NCI-H2171 (cell line): ENCODE data around the gene SAP30L.

Source experiments
- DNase-seq: peaks from one replicate; lab custom pipeline; 2025; lab: John Stamatoyannopoulos, UW

The SAP30L gene

DNA sequence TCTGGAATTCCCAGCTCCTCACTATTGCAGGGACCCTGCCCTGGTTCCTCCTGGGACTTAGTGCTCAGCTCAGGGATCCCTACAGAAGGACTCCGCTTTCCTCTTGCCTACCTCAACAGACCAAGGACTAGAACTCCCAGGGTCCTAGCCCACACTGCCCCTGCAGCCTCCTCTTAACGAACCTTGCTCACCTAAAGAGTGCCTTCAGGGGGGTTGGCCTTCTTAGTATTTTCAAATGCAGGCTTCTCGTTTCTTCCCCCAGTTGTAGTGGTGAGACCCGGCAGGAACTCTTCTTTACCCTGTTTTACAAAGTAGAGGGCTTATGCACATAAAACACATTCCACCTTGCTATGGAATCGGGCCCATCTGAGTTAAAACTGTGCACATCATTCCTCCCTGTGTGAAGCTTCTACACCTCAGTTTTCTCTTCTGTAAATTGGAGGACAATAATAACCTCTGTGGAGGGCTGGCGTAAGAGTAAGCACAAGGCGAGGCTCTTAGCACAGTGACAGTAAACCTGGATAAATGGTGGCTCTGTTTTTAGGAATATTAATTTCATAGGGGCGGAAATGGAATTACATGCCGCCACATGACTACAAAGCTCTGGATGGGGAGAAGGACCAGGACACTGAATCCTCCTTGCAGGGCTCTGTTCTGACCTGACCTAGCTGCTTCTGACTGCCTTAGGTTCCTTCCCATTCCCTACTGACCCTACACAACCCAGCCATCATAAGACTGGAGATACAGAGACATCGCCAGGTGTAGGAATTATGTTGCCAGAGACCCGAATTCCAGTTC is 36.0 kb downstream of the SAP30L start:
- DNase-seq: no peak

DNA sequence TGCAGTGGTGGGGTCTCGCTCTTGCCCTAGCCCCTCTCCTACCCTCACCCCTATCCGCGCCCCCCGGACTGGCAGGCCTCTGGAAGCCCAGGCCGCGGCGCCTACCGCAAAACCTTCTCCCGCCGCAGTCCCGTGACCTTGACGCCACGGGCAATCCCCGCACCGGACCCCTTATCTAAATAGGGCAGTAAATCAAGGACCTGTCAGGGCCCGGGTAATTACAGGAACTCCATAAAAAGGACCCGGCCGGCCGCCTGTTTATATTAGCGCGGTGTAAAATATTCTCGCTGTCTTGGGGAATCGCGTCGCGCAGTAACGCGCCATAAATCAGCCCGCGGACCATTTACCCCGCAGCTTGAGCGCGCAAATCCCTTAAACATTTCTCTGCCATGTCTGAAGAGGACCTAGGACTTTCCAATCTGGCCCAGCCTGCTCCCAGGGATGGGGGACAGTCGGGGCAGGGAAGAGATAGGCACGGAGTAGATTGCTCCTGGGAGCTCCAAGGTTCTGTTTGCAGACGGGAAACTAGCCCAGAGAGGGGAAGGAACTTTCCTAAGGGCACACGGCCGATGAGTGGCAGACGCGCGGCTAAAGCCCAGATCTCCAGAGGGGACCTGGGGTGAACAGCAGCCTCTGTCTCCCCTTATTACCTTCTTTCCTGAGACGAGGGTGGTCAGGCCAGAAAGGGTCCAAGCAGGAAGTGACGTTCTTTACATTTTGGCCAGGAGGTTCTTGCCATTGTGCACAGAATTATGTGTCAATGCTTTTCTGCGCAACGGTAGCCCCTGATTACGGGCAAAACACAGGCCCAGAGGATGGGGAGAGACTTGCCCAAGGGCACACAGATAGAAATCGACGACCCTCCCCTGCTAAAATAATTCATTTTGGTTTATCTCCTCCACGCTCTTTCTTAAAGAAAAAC is 37.0 kb downstream of the SAP30L start:
- no peak for DNase-seq

DNA sequence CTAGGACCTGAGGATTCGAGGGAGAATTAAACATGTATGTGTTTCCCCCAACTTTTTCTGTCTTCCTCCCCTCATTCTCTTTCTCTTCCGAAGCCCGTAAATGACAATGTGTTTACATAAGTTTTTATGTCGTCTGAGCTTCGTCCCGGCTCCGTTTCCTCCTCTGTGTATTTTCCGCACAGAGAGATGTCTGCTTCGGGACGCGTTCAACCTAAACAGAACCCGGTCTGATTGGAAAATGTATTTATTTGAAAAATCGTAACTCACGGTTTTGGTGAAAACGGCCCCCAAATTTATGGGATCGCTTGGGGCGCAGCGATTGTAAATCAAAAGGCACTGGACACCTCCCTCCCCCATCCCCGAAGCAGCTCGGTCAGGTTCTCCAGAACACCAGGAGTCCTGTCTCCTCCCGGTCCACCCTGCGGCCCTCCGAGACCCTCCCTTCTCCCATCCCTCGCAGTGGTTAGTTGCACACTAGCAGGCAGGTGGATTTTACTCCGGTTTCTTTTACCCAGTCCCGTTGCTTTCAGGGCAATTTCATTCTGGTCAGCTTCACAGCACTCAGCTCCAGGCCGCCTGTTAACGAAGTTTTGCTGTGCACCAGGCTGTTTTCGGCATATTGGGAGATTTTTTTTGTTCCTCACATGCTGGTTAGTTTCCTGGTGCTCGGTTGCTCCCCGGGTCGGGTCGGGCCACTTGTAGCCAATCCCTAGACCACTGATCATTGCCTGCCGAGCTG is 38.0 kb downstream of the SAP30L start:
- no peak for DNase-seq

DNA sequence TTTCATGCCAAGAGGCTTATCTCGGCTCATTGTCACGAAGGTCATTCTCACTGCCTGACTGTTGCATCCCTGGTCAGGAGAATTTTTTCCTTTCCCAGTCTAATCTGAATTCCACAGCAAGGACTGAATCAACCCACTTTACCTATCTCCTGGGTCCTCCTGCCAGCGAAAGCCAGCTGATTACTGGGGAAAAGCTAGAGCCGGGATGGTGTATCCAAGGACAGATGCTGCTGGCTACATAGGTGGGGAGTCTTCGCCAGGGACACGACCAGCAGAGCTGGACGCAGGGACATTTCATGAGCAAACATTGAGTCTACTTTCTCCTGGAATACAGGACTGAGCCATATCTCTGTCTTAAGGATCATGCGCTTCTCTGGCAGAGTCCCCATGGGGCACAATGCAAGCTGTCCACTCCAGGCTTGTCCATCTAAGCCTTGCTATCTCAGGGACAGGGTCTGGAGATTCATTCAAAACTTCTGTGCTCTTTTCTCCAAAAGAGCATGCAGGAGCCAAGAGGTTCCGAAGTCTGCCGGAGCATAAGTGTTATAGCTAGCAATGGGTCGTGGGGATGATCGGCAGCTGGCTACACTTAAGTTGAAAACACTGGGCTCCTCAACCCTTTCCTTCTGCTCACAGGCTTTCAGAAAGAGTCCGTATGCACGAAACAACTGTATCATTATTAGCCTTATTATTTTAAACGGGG is 38.7 kb downstream of the SAP30L start:
- DNase-seq: no peak

DNA sequence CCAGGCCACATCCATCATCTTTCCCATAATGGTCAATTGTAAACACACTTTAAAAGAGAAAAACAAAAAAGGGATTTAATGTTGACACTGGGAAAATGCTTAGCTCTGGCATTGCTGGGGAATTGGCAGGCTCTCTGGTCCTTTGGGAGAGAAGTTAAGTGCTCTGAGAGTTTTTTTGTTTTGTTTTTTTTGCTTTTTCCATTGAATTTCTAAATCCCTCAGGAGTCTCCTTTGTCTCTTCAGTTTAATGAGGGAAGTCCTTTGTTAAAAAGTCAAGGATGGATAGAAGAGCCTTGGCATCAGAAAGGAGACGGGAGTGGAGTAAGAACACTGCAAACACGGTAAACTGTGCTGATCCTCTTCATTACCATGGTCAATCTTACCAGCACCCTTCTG is 39.3 kb downstream of the SAP30L start:
- peak; percentile 37 for DNase-seq

DNA sequence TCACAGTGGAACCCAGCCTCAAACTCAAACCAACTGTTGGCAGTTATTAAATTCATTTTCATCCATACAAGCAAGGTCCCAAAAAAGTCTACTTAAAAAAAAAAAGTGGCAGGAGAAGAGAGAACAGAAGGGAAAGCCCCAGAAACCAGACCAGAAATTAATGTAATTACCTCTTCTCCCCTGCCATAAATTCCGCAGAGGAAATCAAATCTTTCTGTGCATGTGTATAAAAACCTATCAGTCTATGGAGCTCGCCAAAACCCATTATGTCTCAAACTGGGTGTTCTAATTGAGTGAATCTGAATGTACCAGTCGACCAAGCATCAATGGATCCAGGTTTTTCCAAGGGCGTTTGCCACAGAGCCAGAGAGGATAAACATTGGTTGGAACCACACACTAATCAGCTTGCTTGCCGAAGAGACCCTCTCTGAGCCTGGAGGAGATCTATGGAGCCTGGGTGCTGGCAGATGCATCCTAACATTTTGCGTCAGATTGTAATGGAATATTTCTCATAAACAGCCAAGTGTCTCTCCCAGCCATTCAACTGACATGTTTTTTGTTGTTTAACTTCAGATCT is 40.1 kb downstream of the SAP30L start:
- DNase-seq: no peak

DNA sequence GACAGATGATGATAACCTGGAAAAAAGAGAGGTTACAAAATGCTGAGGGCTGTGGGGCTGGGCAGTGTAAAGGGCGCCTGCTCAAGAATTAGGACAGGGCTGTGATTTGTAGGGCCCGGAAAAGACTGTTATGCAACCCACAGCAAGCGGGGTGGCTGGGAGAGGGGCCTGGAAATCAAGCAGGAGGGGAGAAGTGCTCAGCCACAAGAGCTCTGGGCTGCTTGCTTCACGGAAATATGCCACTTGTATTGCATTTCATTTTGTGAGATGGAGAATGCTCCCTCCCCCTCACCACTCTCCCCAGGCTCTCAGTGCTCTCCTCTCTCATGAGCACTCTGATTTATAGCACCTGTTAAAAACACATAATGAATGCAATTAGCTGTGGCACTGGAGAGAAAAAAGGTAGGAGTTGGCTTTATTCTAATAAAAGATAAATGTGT is 40.6 kb downstream of the SAP30L start:
- DNase-seq: peak; percentile 45

DNA sequence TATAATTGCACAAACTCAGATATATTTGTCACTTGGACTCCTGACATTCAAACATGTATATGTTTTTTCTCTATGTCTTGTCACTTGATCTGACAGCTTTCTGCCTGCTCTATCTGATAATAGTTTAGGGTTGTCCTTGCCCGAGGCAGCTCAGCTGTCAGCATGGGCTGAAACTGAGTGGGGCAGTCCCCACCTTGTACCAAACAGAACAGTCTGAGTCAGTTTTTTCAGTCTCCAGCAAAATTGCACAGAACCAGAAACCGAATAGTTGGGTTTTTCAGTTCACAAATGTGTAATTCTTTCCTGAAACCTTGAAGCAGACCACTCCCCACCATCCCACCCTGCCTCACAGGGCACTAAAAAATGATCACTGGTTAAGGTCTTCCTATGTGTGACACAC is 41.7 kb downstream of the SAP30L start:
- DNase-seq: no peak

DNA sequence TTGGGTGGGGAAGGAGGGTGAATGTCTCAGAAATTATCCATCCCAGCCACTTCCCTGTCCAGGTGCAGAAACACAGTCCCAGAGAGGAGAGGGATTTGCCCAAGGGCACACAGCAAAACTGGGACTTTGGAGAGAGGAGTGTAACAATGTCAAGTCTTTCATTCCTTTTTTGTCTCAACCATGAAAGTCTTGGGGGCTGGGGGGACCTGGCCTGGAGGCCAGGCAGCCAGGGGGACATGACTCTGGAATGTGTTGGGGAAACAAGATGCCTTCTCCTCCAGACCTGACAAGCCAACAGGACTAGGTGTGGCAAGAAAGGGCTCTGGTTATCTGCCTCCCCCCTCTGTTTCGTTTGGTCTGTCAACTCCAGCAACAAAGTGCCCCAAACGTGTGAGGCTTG is 46.1 kb downstream of the SAP30L start:
- DNase-seq: no peak

DNA sequence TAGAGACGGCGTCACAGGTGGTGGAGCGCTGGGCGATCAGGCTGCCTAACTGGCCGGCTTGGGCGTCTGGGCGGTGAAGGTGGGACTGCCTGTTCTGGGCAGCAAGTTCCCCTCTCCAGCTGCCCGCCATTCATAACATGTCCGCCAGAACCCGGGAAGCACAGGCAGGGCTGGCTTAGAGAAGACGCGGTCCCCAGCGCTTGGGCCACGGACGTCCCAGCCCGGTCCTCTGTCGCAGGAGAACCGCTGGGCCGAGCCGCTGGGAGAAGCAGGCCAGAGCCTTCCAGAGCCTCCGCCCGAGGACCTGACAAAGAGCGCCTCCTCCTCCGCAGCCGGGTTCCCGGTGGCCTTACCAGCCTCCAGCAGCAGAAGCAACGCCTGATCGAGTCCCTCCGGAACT is 47.5 kb downstream of the SAP30L start:
- no peak for DNase-seq

DNA sequence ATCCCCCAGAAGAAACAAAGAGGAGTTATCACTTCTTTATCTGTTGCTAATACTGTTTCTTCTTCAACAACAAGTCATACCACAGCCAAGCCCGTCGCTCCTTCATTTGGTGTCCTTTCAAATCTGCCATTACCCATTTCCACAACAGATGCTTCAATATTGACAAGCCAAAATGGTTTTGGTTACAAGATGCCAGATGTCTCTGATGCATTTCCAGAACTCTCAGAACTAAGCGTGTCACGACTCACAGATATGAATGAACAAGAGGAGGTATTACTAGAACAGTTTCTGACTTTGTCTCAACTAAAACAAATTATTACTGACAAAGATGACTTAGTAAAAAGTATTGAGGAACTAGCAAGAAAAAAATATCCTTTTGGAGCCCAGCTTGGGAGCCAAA is 48.2 kb downstream of the SAP30L start:
- peak; percentile 47 for DNase-seq

DNA sequence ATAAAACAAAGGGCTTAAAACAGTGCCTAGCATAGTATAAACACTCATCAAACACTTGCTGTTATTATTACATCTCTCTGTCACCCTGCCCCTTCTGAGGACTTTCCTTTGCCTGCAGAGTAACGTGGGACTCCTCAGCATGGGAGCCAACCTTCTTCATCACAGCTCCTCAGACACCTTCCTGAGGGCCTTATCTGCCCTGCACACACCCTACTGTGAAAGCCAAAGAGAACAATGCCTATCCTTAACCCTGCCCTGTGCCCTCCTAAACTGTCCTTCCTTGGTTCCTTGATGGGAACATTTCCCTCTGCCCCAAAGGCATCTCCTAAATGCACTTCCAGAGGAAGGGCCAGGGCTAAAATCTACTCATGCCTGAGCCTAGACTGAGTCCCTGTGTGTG is 52.8 kb downstream of the SAP30L start:
- no peak for DNase-seq

DNA sequence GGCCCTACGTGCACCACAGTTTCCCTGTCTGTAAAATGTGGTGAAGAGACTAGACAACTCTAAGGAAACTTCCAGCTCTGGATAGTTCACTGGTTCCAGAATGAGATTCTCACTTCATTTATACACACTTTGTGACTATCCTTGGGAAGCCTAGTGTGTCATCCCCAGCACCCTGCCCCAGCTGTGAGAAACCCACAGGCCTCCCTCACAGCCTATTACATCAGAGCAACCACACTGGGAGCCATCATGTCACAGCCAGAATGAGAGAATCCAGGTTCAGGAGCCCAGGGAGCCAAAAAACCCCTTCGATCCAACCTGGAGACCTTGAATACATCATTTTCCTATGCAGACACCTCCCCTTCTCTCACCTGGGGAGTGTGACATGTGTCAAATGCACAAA is 53.2 kb downstream of the SAP30L start:
- DNase-seq: no peak

DNA sequence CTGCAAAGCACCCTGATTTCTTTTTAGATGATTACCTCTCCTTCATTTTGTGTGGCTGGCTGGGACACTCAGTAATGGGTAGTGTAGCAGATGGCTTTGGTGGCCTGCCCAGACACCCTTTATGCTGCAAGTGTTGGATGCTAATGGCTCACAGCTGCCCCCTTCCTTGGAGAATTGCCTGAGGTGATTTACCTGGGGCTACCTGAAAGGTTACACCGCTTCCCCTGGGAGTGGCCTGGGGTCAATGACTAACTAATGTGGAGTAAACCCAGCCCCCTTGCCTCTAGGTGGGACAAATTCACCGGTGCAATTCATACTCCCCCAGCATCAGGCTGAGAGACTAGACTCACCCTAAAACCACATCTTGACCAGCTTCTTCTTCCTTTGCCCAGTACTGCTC is 55.8 kb downstream of the SAP30L start:
- no peak for DNase-seq

DNA sequence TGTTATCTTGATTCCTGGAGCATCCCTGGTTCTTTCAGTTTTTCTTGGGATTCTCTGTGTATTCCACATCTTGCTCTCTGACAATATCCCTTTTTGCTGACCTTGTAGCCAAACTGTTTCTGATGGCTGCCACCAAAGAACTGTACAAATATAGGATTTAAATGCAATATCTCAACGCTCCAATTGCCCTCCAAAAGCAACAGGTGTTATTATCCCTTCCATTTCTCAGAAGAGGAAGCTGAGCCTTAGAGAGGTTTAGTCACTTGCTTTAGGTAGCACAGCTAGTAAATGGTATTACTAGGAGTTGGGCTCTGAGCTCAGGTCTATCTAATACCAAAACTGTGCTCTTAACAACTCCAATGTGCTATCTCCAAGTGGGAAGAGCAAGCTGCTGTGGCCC is 56.4 kb downstream of the SAP30L start:
- no peak for DNase-seq

DNA sequence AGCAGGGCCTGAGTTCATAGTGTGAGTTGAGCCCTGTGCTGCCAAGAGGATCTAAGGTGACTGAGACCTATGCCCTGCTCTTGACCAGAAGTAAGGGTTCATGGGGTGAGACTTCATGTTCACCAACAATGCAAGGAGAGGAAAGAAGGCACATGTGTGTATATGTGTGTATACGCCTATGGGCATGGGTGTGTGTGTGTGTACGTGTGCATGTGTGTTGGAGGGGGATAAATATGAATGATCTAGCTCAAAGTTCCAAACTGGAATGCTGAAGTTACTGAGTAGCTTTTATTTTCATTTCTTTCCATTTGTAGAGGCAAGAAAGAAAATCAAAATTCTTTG is 57.9 kb downstream of the SAP30L start:
- DNase-seq: no peak

DNA sequence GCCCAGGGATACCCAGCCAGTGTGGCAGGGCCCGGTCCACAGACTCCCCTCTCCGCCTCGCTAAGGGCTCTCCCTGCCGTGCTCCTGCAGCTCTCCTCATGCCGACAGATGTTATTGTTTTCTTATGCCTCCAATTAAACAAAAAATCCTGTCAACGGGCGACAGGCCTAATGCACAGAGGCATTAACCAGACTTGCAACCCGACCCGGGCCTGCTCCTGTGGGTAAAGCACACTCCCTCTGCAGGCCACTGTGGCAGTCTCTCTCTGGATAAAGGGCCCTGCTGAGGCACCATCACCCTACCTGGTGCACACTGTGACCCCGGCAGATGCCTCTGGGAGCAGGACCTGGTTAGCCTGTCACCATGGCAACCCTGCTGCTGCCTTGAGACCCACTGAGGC is 59.8 kb downstream of the SAP30L start:
- DNase-seq: peak; percentile 84

DNA sequence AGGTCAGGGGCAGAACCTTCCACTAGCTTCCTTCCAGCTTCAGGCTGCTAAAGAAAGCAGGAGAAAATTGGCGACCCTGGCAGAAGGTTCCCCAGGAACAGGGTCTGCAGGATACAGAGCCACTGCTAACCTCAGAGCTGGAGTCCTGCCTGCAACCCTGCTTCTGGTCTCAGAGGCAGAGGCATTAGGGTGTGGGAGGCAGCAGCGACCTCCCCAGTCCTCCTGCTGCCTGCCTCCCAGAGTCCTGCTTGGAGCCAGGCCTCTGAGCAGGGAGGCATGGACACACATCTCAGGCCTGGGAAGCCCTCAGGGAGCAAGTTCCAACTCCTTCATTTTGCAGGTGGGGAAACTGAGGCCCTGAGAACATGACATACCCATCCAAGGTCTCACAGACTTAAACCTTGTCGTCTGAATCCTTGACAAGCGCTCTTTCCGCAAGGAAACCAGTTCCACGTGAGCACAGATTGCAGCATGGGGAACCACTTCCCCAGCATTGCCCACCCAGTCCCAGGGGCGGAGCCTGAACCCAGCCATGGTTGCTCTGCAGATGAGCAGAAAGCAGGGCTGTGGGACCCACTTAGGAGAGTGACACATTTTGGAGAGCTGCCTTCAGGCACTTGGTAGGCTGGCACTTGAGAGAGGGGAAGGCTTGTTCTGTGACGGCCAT is 60.4 kb downstream of the SAP30L start:
- no peak for DNase-seq

DNA sequence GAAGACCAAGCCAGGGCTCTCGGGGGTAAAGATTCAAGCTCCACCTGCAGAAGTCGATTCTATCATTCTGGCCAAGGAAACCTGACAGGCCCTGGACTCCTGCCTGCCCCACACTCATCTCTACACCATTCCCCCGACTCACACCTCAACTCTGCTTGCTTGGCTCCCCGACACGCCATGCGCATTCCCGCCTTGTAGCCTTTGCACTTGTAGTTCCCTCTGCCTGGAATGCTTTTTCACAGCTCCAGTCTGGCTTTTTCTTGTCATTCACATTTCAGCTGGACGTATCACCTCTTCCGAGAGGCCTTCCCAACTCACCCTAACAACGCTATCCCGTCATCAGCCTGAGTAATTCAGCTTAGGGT is 60.9 kb downstream of the SAP30L start:
- DNase-seq: no peak

DNA sequence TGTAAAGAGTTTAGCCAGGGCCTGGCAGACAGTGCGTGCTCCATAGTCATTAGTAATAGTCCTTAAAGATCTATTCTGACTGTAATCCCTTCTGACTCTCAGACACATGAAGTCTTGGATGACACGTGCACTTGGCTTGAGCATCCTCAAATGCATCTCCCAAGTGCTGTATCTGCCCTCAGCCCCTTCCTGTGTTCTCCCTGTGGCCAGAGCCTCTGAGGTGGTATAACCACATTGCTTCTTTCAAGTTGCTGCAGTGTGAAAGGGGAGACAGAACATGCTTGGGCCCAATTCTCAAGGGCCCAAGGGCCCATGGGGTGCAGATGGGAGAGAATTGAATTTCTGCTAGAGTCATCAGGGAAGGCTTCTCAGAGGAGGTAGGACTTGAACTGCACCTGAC is 62.3 kb downstream of the SAP30L start:
- no peak for DNase-seq
